Measurements from ENCODE around the gene IL1RAPL2. TPM values are rescaled to one million over a fixed set of nuclear protein-coding genes. Genes with fewer than 3 reads are reported as not detected.
"Not testable (repeated sequence)": the region's sequence is repeated elsewhere in the genome, so short reads cannot be mapped to it uniquely, and the experiment has no call there.

IL1RAPL2 gene
- total RNA-seq, 1 donor from 2014 or later = not detected

DNA sequence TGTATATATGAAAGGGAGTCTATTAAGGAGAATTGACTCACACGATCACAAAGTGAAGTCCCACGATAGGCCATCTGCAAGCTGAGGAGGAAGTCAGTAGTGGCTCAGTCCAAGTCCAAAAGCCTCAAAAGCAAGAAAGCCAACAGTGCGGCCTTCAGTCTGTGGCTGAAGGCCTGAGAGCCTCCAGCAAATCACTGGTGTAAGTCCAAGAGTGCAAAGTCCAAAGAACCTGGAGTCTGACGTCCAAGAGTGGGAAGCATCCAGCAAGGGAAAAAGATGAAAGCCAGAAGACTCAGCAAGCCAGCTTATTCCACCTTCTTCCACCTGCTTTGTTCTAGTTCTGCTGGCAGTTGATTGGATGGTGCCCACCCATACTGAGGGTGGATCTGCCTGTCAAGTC lies 104.1 kb downstream of the IL1RAPL2 start:
- DNase-seq (ENCODE audit: low read depth) = no peak

DNA sequence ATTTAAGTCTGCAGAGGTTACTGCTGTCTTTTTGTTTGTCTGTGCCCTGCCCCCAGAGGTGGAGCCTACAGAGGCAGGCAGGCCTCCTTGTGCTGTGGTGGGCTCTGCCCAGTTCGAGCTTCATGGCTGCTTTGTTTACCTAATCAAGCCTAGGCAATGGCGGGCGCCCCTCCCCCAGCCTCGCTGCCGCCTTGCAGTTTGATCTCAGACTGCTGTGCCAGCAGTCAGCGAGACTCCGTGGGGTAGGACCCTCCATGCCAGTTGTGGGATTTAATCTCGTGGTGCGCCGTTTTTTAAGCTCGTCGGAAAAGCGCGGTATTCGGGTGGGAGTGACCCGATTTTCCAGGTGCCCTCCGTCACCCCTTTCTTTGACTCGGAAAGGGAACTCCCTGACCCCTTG lies 111.5 kb downstream of the IL1RAPL2 start:
- DNase-seq (ENCODE audit: low read depth) = not testable (repeated sequence)

DNA sequence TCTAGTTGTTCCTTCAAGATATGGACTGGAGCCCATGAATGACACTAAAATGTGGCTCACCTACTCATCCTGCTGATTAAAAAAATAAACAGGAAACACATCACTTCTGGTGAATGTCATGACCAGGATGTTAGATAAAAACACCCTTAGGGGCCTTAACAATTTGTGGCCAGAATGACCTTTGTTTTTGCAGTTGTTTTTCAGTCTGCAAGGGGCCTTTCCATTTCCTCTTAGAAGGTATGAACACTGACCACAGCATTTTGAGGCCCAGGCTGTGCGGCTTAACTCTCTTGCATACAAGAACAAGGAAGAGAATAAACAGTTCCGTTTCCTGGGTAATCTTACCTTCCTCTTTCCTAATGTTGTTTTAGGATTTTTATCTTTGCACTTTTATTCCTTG lies 113.2 kb downstream of the IL1RAPL2 start:
- no peak for DNase-seq (ENCODE audit: low read depth)

DNA sequence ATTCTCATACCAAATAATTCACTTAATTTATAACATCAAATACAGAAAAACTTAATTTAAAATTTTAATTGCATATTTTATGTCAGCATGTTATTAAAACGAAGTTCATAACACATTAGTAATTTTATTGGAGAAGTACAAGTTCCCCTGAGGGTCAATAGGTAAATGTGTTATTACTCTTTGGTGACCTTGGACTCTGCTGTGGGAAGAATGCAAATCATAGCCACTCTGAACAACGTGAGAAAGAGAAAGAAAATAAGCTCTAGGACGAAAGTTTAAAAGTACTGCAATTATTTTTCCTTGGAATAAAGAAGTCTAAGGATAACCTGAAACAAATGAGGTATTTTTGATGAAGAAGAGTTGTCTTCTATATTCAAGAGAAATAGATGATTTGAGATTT lies 115.2 kb downstream of the IL1RAPL2 start:
- DNase-seq (ENCODE audit: low read depth) = no peak

DNA sequence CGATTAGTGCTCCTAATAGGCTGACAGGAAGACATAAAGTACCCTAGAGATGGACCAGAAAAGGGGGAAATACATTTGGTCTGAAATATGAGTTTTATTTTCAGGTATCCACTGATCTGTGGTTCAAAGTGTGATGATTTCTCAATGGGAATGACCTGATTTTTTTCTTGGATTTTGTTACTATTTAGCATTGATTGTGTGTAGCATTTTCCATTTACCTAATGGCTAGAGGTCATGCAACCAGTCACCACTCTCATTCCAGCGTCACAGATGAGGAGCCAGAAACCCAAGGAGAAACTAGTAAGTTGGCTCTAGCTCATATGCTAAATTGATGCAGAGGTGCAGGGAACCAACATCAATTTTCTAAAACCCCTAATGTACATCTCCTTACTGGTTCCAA lies 118.1 kb downstream of the IL1RAPL2 start:
- no peak for DNase-seq (ENCODE audit: low read depth)

DNA sequence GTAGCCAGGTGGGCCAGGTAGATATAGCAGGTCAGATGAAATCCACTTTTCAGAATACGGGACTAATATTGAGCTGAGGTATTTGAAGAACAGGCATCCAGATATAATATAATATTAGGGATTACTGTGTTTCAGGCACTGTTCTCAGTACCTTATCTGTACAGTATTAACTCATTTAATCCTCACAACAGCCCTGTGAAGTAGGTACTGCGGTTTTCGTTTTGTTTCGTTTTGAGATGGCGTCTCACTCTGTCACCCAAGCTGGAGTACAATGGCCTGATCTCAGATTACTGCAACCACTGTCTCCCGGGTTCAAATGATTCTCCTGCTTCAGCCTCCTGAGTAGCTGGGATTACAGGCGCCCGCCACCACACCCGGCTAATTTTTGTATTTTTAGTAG lies 129.6 kb downstream of the IL1RAPL2 start:
- no peak for DNase-seq (ENCODE audit: low read depth)

DNA sequence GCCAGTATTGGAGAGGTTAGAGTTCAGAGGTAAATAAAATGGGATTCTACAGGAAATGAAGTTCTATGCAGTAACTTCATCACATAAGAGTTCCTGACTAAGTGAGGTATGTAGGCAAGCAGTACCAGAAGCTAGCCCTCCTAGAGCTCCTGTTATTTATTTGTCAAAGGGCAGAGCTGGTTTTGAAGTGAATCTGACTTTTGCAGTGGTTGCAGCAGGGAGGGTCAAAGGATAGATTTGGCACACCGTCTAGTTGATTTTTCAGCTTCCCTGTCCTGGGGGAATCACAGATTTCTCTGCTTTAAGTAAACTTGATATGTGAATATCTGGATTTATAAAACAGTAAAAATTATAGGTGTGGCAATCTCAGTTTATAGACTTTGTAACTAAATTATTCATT lies 130.7 kb downstream of the IL1RAPL2 start:
- DNase-seq (ENCODE audit: low read depth) = peak; percentile 3

DNA sequence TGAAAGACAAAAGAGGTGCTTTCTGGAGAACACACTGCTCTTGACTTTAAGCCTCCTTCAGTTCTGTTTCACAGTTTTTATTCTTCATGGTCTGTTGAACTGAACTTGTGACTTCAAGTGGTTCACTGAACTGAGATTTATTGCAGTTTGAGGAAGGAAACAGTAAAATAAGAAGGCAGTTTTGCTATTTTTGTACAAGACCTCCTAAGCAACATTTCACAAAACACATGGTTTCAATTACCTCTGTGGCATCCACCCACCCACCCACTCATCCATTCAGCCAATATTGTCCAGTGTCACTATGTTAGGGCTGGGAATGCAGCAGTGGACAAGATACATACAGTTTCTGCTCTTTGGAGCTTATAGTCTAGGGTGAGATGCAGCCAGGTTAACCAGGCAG lies 131.3 kb downstream of the IL1RAPL2 start:
- DNase-seq (ENCODE audit: low read depth) = peak; percentile 54

DNA sequence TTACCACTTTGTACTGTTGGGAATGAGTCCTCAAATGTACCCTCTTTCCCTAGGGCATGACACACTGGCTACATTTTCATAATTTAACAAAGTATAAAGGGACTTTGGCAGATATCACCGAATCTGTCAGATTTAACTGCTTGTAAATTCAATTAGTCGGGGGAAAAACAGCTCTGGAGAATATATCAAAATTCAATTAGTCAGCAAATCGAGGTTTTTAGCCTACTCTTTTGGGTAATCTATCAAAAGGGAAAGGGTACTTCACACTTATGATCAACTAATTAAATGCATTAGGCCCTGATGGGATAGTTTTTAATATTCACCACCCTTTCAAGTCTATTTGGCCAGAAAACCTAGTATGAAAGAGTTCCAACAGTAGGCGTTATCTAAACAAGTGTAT lies 141.0 kb downstream of the IL1RAPL2 start:
- DNase-seq (ENCODE audit: low read depth) = no peak

DNA sequence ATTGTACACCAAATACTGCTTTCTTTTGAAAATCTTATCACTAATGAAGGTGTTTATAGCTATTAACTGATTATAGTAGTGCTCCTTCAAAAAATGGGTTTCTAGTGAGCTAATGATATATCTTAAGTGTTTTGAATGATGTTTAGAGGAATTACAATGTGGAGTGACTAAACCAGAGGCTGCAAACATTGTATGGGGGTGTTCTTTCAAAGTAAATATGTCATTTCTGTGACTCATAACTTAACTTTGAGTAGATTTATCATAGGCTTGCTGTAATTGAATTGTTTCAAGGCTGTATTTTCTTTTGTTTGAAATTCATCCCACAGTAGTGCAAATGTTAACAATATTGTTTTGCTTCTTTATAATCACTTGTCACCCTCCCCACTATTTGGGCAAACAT lies 141.6 kb downstream of the IL1RAPL2 start:
- peak; percentile 12 for DNase-seq (ENCODE audit: low read depth)

DNA sequence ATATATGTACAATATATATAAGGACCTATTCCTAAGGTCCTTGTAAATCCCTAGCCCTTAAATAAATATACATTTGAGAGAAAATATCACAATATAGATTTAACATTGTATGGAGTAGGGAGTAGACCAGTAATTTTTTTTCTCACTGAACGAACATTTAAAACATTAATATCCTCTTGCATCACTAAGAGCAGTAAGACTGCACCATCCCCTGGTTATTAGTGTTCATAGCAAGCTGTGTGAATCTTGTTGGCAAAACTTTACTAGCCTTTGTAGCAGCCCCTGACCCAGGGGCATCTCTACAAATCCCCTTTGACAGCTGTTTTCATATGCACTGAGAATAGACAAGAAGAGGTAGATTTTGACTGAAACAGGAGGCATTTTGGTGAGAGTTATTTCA lies 146.5 kb downstream of the IL1RAPL2 start:
- peak; percentile 5 for DNase-seq (ENCODE audit: low read depth)

DNA sequence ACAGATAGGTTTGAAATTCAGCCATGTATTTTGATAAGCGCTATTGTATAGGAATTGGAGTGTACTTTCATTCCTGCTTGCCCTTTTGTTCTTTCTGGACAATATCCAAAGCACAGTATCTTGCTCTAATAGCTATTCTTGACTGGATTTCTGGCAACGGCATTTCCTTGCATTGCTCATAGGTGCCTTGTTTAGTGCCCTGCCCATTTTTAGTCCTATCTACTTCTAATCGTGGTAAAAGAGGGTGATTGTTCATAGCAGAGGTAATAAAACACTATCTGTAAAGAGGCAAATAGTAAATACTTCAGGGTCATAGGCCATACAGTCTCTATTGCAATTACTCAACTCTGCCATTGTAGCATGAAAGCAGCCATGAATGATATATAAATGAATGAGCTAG lies 155.9 kb downstream of the IL1RAPL2 start:
- DNase-seq (ENCODE audit: low read depth) = no peak

DNA sequence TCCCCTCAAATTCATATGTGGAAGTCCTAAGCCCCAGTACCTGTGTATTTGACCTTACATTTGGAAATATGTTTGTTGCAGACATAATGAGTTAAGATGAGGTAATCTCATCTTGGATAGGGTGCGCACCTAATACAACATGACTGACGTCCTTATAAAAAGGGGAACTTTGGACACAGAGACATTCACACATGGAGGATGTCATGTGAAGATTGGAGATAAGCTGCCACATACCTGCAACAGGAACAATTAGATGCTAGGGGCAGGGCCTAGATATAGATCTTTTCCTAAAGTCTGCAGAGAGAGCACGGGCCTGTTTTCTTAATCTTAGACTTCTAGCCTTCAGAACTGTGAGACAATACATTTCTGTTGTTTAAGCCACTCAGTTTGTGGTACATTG lies 162.5 kb downstream of the IL1RAPL2 start:
- no peak for DNase-seq (ENCODE audit: low read depth)

DNA sequence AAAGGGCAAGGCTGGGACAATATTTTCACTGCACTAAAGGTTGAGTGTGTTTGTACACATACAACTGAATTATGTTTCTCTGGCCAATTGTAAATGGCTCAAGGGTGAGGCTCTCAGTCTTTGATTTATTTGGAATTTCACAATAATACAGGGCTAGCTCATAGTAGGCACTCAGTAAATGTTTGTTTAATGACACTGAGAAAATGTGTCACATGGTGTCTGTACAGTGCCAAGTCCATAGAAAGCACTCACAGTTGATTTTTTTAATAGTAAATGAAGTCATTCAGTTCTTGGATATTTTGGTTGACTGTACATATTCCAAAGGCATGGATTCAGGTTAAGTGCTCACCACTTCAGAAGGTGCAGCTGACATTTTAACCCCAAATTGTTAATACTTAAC lies 176.4 kb downstream of the IL1RAPL2 start:
- peak; percentile 80 for DNase-seq (ENCODE audit: low read depth)

DNA sequence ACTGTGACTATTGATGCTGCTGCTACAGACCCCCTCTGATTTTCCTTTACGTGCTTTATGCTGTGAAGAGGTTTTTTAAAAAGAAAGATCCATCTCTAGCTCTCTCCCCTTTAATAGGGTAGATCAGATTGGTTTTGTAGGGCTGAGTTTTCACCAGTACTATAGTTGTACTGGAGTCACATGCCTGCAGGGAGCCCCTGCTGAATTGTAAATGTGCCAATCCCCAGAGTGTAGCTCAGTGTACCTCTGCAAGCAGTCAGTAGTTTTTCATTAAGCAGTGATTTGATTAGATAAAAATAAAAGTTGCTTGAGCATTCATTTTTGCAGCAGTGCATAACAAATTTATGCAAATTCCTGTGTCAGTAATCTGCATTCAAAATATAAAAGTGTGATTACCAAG lies 179.2 kb downstream of the IL1RAPL2 start:
- DNase-seq (ENCODE audit: low read depth) = no peak

DNA sequence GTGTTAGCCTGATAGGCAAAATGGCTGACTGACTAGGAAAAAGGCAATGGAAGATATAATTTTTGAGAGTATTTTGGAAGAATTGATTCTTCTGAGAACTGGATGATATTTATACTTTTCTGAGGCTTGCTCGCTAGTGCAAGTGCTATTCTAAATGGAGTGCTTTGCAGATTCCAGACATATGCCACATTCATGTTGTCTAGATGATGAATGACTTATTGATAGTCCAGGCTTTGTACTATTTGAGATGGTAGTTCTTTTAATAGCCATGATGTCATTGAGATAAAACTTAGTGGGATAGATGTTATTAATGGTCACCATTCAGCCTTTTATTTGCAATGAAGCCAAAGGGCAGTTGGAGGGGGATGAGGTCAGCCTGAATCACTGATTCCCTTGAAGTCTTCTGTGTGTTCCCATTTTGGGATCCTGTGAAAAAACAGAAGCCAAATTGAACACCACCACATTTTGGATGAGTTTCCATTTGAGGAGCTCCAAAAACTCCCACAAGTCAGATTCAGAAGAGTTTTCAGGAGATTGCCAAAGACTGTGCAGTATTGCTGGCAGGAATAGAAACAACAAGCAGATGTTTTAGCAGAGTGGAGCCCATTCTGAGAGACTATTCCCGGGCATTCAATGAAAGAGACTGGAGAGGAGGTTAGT lies 184.1 kb downstream of the IL1RAPL2 start:
- DNase-seq (ENCODE audit: low read depth) = no peak

DNA sequence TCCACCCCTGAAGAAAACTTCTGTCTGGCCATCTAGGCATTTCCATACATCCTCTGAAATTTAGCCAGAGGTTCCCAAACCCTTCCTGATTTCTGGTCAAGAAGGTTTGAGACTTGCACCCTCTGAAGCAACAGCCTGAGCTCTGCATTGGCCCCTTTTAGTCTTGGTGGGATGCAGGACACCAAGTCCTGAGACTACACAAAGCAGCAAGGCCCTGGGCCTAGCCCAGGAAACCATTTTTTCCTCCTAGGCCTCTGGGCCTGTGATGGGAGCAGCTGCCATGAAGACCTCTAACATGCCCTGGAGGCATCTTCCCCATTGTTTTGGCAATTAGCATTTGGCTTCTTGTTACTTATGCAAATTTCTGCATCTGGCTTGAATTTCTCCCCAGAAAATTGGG lies 196.6 kb downstream of the IL1RAPL2 start:
- DNase-seq (ENCODE audit: low read depth) = no peak

DNA sequence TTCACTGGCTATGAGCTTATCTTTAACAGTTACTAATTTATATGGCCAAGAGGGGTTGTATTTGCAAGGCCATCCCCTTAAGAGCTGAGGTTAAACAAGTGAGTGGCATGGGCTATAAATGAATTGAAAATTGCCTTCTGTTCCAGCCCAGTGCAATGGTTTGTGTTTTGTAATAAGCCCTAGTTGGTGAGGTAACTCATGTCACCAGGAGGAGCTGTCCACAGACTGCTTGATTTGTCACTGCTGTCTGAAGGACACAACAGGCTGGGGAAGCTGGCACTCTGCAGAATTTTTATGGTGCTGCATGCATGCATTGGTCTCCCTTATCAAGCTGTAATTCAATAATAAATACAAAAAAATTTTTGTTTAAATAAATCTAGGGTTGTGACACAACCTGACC lies 223.8 kb downstream of the IL1RAPL2 start:
- DNase-seq (ENCODE audit: low read depth) = no peak

DNA sequence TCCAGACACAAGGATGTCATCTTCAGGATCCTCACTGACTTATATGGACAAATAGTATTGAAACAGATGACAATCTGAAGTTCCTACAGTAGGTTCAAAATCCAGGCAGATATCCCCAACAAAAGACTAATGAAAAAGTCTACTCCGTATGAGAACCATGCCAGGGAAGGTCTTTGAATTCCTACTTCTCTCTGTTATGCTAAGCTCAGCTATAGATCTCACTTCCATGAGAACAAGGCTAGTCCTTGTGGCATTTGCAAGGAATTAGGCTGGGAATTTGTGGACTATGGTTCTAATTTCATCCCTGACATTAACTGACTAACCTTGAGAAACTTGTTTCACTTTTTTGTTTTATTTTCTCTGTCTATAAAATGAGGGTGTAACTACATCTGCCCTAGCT lies 229.8 kb downstream of the IL1RAPL2 start:
- DNase-seq (ENCODE audit: low read depth) = no peak

DNA sequence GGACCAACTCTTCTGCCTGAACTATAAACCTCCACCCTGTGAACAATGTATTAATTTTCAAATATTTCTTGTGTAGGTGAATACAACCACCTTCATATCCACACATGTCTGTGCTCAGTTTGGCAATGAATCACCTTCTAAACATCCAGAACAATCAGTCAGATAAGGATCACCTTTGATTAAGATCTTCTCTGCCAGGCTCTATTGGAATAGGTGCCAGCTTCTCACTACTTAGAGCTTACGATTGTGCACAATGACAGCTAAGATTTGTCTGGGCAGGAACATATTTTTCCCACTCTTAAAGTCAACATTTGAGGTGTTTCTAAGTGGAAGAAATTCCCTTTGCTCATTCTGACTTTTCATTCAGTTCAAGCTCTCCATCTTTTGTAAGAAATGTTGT lies 237.2 kb downstream of the IL1RAPL2 start:
- no peak for DNase-seq (ENCODE audit: low read depth)

DNA sequence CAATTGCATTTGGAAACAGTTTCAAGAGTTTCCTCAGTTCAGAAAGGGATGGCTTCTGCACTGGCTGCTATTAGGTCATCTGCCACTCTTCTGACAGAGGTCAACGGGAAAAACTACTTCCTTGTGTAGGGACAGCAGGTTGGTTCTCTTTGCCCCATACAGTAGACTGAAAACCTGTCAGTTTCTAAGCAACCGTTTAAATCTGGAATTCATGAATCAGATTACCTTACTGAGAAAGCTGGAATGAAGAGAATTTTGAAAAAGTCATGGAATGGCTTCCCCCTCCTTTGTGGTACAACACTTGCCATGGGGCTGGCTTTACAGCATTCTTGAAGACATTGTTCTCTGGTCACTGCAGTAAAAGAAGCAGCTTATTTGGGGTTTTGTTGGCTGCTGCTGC lies 240.3 kb downstream of the IL1RAPL2 start:
- peak; percentile 0 for DNase-seq (ENCODE audit: low read depth)

DNA sequence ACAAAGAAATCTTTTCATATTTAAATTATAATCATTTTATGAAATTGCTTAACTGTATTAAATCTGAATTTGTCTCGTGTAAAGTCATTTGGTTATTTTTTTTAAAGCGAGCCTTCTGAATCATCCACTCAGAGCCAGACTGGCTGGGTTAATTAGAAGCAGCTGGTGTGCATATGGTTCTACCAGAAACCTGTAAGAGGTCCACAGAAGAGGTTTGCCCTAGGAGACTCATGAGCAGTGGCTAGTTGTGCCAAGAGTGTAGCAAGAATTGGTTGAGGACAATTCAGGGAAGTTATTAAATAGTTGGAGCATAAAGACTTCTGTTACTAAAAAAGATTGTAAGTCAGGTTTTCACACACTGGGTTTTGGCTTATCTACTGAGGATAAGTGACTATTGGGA lies 267.4 kb downstream of the IL1RAPL2 start:
- DNase-seq (ENCODE audit: low read depth) = no peak

DNA sequence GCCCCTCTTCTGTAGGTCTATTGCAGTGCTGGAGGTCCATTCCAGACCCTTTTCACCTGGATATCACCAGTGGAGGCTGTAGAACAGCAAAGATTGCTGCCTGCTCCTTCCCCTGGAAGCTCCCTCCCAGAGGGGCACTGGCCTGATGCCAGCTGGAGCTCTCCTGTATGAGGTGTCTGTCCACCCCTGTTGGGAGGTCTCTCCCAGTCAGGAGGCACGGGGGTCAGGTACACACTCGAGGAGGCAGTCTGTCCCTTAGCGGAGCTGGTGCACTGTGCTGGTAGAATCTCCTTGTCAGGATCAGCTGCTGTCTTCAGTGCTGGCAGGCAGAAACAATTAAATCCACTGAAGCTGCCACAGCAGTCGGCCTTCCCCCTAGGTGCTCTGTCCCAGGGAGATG lies 276.6 kb downstream of the IL1RAPL2 start:
- no peak for DNase-seq (ENCODE audit: low read depth)

DNA sequence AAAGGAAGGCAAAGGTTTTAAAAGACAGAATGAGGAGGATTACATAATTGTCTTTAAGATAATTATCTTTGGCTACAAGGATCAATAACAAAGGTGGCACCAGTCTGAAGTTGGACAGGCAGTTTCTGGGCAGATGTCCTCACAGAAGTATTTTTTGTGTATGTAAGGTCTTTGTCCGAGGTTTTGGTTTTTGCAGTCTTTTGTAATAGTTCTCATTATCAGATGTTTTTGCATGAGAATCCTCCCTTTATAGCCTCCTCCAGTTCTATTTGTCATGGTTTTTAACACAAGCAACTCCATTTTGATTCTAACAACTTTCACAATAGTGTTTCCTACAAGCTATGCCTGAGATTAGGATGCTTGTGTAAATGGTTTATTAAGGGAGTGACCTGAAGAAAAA lies 286.2 kb downstream of the IL1RAPL2 start:
- DNase-seq (ENCODE audit: low read depth) = no peak

DNA sequence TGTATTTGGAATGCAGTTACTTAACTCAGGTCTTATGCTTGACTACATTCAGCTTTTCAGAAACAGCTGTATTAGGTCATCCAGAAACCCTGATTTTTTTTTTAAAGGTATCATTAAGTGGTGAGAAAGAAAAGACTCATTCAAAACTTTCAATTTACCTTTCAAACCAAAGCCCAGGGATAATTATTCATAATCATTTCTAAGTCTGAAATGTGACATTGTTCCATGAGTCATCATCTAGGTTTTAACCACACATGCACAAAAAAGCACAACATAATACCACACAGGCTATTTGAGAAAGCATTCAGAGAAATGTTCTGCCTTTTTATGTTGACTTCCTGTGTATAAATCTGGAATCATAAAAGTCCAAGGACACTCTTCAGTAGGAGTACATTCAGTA lies 288.2 kb downstream of the IL1RAPL2 start:
- peak; percentile 19 for DNase-seq (ENCODE audit: low read depth)

Measured in renal cortical epithelial cell (primary cell).